Prostate gland (tissue), 2 donors: ENCODE data around the gene VPS39.

Source experiments
- POLR2A ChIP-seq: fragments of 450-650 bp; IDR thresholded peaks from one replicate; pipeline ENCODE4 v1.6.1; 2016; ENCODE audit warnings: antibody characterized with exemption, mild to moderate bottlenecking
- TF ChIP-seq, protein P1 (sequence below), 4 experiments: fragments of 200-600 bp in 2 of 4; fragments of 450-650 bp in 2 of 4; sonication (generic) in 2 of 4; IDR thresholded peaks; 1 replicate in 3 of 4; 2 replicates in 1 of 4; pipeline ENCODE4 v1.5.1; 2016 to 2019; ENCODE audit warnings: antibody characterized with exemption in 4 of 4, mild to moderate bottlenecking in 2 of 4, moderate library complexity in 2 of 4

DNA sequence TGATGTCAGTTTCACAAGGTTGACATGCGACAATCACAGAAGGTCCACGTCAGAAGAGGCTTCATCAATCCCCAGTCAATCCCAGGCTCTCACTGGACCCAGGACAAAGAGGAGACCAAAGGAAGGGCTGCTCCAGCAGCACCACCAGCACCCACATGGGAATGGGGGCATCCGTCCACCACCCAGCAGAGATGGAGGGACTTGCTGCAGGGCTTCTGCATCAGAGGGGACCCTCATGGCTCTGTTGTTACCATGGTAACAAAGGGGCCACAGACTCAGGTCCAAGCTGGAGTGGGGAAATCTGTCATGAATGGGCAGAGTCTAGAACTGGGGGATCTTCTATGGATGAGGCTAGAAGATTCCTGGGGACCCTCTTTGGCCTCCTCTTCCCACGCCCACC is 64.7 kb downstream of the VPS39 start:
- TF ChIP-seq, protein P1, sequence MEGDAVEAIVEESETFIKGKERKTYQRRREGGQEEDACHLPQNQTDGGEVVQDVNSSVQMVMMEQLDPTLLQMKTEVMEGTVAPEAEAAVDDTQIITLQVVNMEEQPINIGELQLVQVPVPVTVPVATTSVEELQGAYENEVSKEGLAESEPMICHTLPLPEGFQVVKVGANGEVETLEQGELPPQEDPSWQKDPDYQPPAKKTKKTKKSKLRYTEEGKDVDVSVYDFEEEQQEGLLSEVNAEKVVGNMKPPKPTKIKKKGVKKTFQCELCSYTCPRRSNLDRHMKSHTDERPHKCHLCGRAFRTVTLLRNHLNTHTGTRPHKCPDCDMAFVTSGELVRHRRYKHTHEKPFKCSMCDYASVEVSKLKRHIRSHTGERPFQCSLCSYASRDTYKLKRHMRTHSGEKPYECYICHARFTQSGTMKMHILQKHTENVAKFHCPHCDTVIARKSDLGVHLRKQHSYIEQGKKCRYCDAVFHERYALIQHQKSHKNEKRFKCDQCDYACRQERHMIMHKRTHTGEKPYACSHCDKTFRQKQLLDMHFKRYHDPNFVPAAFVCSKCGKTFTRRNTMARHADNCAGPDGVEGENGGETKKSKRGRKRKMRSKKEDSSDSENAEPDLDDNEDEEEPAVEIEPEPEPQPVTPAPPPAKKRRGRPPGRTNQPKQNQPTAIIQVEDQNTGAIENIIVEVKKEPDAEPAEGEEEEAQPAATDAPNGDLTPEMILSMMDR (IDR thresholded peaks at IDR 0.05): no peak
- no peak for TF ChIP-seq POLR2A
